Psoas muscle (tissue), 8 donors: Measurements from ENCODE around the gene ZNF776. TPM values are rescaled to one million over a fixed set of nuclear protein-coding genes. Genes with fewer than 3 reads are reported as not detected.
"Not testable (repeated sequence)": the region's sequence is repeated elsewhere in the genome, so short reads cannot be mapped to it uniquely, and the experiment has no call there.

Experiments
- ATAC-seq, 4 donors: fragments of 200-7000 bp; cut with Tn5 transposase; one replicate each; pipeline ENCODE4 v1.9.1; 2020; ENCODE audit warnings: moderate library complexity in 3 of 4, mild to moderate bottlenecking in 2 of 4
- DNase-seq, 2 donors: peaks; one replicate each; pipeline ENCODE4 v3.0.0-alpha.2; 2020
- H3K27ac ChIP-seq: fragments of 200-600 bp; one replicate; pipeline ENCODE4 v1.8.0; 2022
- H3K27me3 ChIP-seq, 3 donors: fragments of 200-600 bp in 1 of 3; one replicate each; pipeline versions ENCODE4 v1.6.1 to v1.8.0; 2013 to 2022; ENCODE audit warnings: low read length in 2 of 3, mild to moderate bottlenecking in 2 of 3, moderate library complexity in 1 of 3; ENCODE audit not compliant: insufficient read depth in 3 of 3
- H3K36me3 ChIP-seq, 2 donors: fragments of 200-600 bp in 1 of 2; one replicate each; pipeline versions ENCODE4 v1.6.1 to v1.8.0; 2013 to 2022; ENCODE audit warnings: low read depth in 1 of 2, mild to moderate bottlenecking in 1 of 2, moderate library complexity in 1 of 2; ENCODE audit not compliant: insufficient read depth in 1 of 2
- H3K4me1 ChIP-seq: fragments of 200-600 bp; one replicate; pipeline ENCODE4 v1.8.0; 2022
- H3K4me3 ChIP-seq: fragments of 200-600 bp; one replicate; pipeline ENCODE4 v1.8.0; 2022; ENCODE audit warnings: mild to moderate bottlenecking
- H3K9me3 ChIP-seq: fragments of 200-600 bp; one replicate; pipeline ENCODE4 v1.8.0; 2022
- CTCF ChIP-seq: fragments of 200-600 bp; IDR thresholded peaks from one replicate; pipeline ENCODE4 v1.8.0; 2022; ENCODE audit warnings: antibody characterized with exemption
- WGBS, 3 donors: extraction: QIAGEN DNeasy Blood & Tissue Kit; methylation state at CpG; one replicate each; pipeline versions ENCODE4 v1.1.6 to v1.1.7; 2013; 5-methylcytosine and 5-hydroxymethylcytosine counted together
- intact Hi-C, 2 donors: fragments of 100-400 bp; cut with DNase I; formaldehyde crosslinking; loops; one replicate each; pipeline versions ENCODE4 v1.11.0 to v1.14.2; 2022
- polyA plus RNA-seq, 3 donors: library from polyadenylated mRNA; stranded (reverse); fragments of 200-250 nt; gene quantifications; one replicate each; pipeline ENCODE4 v1.2.3, GENCODE V29; 2013
- total RNA-seq, 4 donors: library from RNA; stranded (reverse); fragmentation: NEBNext Ultra II Directional in 2 of 4; extraction: Animal tissue kit (Norgen Biotek cat#: 25700) in 2 of 4; gene quantifications; one replicate each; pipeline versions ENCODE4 v1.2.1 to v1.2.4, GENCODE V29; 2021 to 2023
- donor health status: healthy with polysubstance abuse.
- donor health status: DM: no; HTN: no; CAD: no; lungs with moderate emphysema.
- donor health status: Bipolar disorder and iron deficiency.
- donor health status: healthy.
- donor health status: DM: yes; HTN: yes; CAD: no.
- donor health status: DM: no; HTN: no; CAD: no.
- donor health status: DM: no; HTN: no; CAD: no.
- donor health status: DM: yes; HTN: yes; CAD: no.

ZNF776 gene
- total and polyA plus RNA-seq, 7 donors, result 3.6 to 15.5 (median 8.9) TPM

DNA sequence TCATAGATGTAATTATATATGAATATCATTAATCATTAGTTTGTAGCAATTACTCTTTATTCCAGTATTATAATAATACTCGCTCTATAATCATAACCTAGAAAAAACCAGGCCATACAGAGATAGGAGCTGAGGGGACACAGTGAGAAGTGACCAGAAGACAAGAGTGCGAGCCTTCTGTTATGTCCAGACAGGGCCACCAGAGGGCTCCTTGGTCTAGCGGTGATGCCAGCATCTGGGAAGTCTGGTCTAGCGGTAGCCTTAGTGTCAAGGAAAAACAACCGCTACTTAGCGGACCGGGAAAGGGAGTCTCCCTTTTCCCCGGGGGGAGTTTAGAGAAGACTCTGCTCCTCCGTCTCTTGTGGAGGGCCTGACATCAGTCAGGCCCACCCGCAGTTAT, 8.3 kb upstream of the ZNF776 start:
- peak; percentile 63 for TF ChIP-seq CTCF
- not testable (repeated sequence) for H3K9me3 ChIP-seq, H3K27ac ChIP-seq, H3K36me3 ChIP-seq, H3K4me1 ChIP-seq, H3K27me3 ChIP-seq
- intact Hi-C loops, result loop anchor here in 1 of 2 donors (10.0 kb wide), 1 partner anchor 416 kb away; the partner anchor contains the start of gene ZNF329
- DNase-seq (peak; percentile 41 to 70), ATAC-seq (peak; percentile 70 to 91 (median 80))
- WGBS, 3 donors, result 5 to 10% (median 5%) methylated on average over 10 of the region's 10 CpGs
- peak overlapping the region; percentile 23 for H3K4me3 ChIP-seq

- peak in 1 of 4 donors; percentile 38 for ATAC-seq
- DNase-seq, H3K27me3 ChIP-seq, H3K27ac ChIP-seq, H3K36me3 ChIP-seq, H3K9me3 ChIP-seq, H3K4me1 ChIP-seq: not testable (repeated sequence)
- 88 to 92% (median 91%) methylated on average over 7 of the region's 7 CpGs for WGBS, 3 donors
- peak overlapping the region; percentile 23 for H3K4me3 ChIP-seq
- intact Hi-C loops, result loop anchor here in 1 of 2 donors (10.0 kb wide), 1 partner anchor 416 kb away; the partner anchor contains the start of gene ZNF329
These were observed 7.8 kb upstream of the ZNF776 start for GRCh38 chr19:57738770-57739169.

GRCh38 chr19:57747472-57747807, 825 bp downstream of the ZNF776 start:
- Histone ChIP-seq H3K4me1 (peaks cover 23% of the 10 kb centered on the region), H3K27ac (peak overlapping the region; percentile 91), H3K4me3 (peak overlapping the region; percentile 100), H3K36me3 (peaks cover 10 to 41% of the 10 kb centered on the region in 2 donors), H3K9me3 (peaks cover 22% of the 10 kb centered on the region), H3K27me3 (no peaks in the 10 kb centered on the region)
- DNase-seq (no peak), ATAC-seq (peak in 1 of 4 donors; percentile 14)
- WGBS, 3 donors, result 31 to 40% (median 35%) methylated on average over 6 of the region's 6 CpGs
- intact Hi-C loops, result loop anchor here in 1 of 2 donors (10.0 kb wide), 1 partner anchor 407 kb away; the partner anchor contains the start of gene ZNF329
- TF ChIP-seq CTCF, result no peak

DNA sequence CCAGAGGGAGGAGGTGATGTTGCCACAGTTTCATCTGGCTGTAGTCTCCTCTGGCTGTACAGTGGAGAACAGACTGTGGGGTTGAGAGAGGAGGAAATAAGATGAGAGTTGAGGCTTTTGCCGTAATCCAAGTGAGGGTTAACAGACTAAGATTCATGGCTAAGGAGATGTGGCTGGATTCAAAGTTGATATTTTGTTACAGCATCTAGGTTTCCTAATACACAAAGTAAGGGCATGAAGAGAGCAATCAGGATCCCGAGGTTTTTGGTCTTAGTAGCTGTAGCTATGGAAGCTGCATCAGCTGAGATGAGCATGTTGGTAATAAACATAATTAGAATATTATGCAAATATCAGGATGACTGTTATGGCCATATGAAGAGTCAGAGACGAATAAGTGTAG, 1.4 kb downstream of the ZNF776 start:
- ATAC-seq (no peak), DNase-seq (no peak)
- Histone ChIP-seq H3K9me3 (peaks cover 22% of the 10 kb centered on the region), H3K36me3 (peaks cover 15 to 47% of the 10 kb centered on the region in 2 donors), H3K4me1 (peaks cover 23% of the 10 kb centered on the region), H3K27me3 (no peaks in the 10 kb centered on the region), H3K27ac (no peak overlapping the region), H3K4me3 (peak overlapping the region; percentile 100)
- TF ChIP-seq CTCF, result no peak
- 92 to 94% (median 94%) methylated on average over 3 of the region's 3 CpGs for WGBS, 3 donors
- intact Hi-C loops, result loop anchor here in 1 of 2 donors (10.0 kb wide), 1 partner anchor 407 kb away; the partner anchor contains the start of gene ZNF329

GRCh38 chr19:57754091-57754673, 7.6 kb downstream of the ZNF776 start:
- peaks cover 28 to 95% of the 10 kb centered on the region in 2 donors for H3K36me3 ChIP-seq
- no peak for ATAC-seq
- intact Hi-C loops, result no loop called here
- H3K4me1 ChIP-seq, result peaks cover 8% of the 10 kb centered on the region
- no peaks in the 10 kb centered on the region for H3K27me3 ChIP-seq
- TF ChIP-seq CTCF, result no peak
- DNase-seq, result no peak
- 95 to 96% (median 96%) methylated on average over 10 of the region's 10 CpGs for WGBS, 3 donors
- H3K4me3 ChIP-seq, result no peak overlapping the region
- no peak overlapping the region for H3K27ac ChIP-seq
- peaks cover 36% of the 10 kb centered on the region for H3K9me3 ChIP-seq
